ENCODE results near the gene NCK2.

Gene NCK2

GRCh38 chr2:105803337-105803736, 58.6 kb downstream of the NCK2 start:
- DNase-seq (ENCODE audit: insufficient read length, low spot score) (no peak), FAIRE-seq (peak; percentile 65)
- TF ChIP-seq SPI1 (IDR thresholded peaks at IDR 0.05; ENCODE audit: low read depth, low read length) (0 out of 2 replicates have a peak, but pooled peaks have one; percentile 11), POLR2AphosphoS5 (IDR thresholded peaks at IDR 0.05; ENCODE audit: low read depth, low read length) (0 out of 2 replicates have a peak, but pooled peaks have one; percentile 28), PAX5 (IDR thresholded peaks at IDR 0.05; ENCODE audit: insufficient read depth, low read length, severe bottlenecking) (no peak), POLR2A (IDR thresholded peaks at IDR 0.05; ENCODE audit: low read depth, low read length) (no peak; the same call in 1 of the 2 replicates)

GRCh38 chr2:105803773-105804172, 59.1 kb downstream of the NCK2 start:
- FAIRE-seq (peak; percentile 52), DNase-seq (ENCODE audit: insufficient read length, low spot score) (no peak)
- TF ChIP-seq POU2F2 (IDR thresholded peaks at IDR 0.05; ENCODE audit: low read depth, low read length) (no peak), SPI1 (IDR thresholded peaks at IDR 0.05; ENCODE audit: low read depth, low read length) (no peak), POLR2AphosphoS5 (IDR thresholded peaks at IDR 0.05; ENCODE audit: low read depth, low read length) (no peak), POLR2A (IDR thresholded peaks at IDR 0.05; ENCODE audit: low read depth, low read length) (no peak), TAF1 (IDR thresholded peaks at IDR 0.05; ENCODE audit: low read depth, low read length) (no peak), PAX5 (IDR thresholded peaks at IDR 0.05; ENCODE audit: insufficient read depth, low read length, severe bottlenecking) (no peak)

GRCh38 chr2:105804266-105804665, 59.6 kb downstream of the NCK2 start:
- FAIRE-seq (no peak), DNase-seq (ENCODE audit: insufficient read length, low spot score) (no peak)
- TF ChIP-seq POU2F2 (IDR thresholded peaks at IDR 0.05; ENCODE audit: low read depth, low read length) = no peak
- no peak for TF ChIP-seq POLR2AphosphoS5 (IDR thresholded peaks at IDR 0.05; ENCODE audit: low read depth, low read length)
- TF ChIP-seq POLR2A (IDR thresholded peaks at IDR 0.05; ENCODE audit: low read depth, low read length) = no peak
- TF ChIP-seq PAX5 (IDR thresholded peaks at IDR 0.05; ENCODE audit: insufficient read depth, low read length, severe bottlenecking) = no peak
- no peak for TF ChIP-seq TAF1 (IDR thresholded peaks at IDR 0.05; ENCODE audit: low read depth, low read length)
- TF ChIP-seq SPI1 (IDR thresholded peaks at IDR 0.05; ENCODE audit: low read depth, low read length) = no peak

- DNase-seq (ENCODE audit: insufficient read length, low spot score) = no peak
- no peak for FAIRE-seq
- no peak for TF ChIP-seq TAF1 (IDR thresholded peaks at IDR 0.05; ENCODE audit: low read depth, low read length)
- TF ChIP-seq SPI1 (IDR thresholded peaks at IDR 0.05; ENCODE audit: low read depth, low read length) = no peak
- no peak for TF ChIP-seq POU2F2 (IDR thresholded peaks at IDR 0.05; ENCODE audit: low read depth, low read length)
- TF ChIP-seq PAX5 (IDR thresholded peaks at IDR 0.05; ENCODE audit: insufficient read depth, low read length, severe bottlenecking) = no peak
- no peak for TF ChIP-seq POLR2A (IDR thresholded peaks at IDR 0.05; ENCODE audit: low read depth, low read length)
- no peak for TF ChIP-seq POLR2AphosphoS5 (IDR thresholded peaks at IDR 0.05; ENCODE audit: low read depth, low read length)
Measured at GRCh38 chr2:105806996-105807395, 62.3 kb downstream of the NCK2 start.

- DNase-seq (ENCODE audit: insufficient read length, low spot score) (no peak), FAIRE-seq (no peak)
Measured at GRCh38 chr2:105808423-105809096, 63.8 kb downstream of the NCK2 start.

GRCh38 chr2:105809097-105809473, 64.4 kb downstream of the NCK2 start:
- TF ChIP-seq POLR2AphosphoS5 (IDR thresholded peaks at IDR 0.05; ENCODE audit: low read depth, low read length) = no peak
- DNase-seq (ENCODE audit: insufficient read length, low spot score) (no peak), FAIRE-seq (peak; percentile 76)

More at GRCh38 chr2:105808423-105809096, 63.8 kb downstream of the NCK2 start:
- TF ChIP-seq POLR2A (IDR thresholded peaks at IDR 0.05; ENCODE audit: low read depth, low read length) = no peak
- no peak for TF ChIP-seq TAF1 (IDR thresholded peaks at IDR 0.05; ENCODE audit: low read depth, low read length)
- no peak for TF ChIP-seq SPI1 (IDR thresholded peaks at IDR 0.05; ENCODE audit: low read depth, low read length)
- no peak for TF ChIP-seq POU2F2 (IDR thresholded peaks at IDR 0.05; ENCODE audit: low read depth, low read length)
- no peak for TF ChIP-seq PAX5 (IDR thresholded peaks at IDR 0.05; ENCODE audit: insufficient read depth, low read length, severe bottlenecking)
- no peak for TF ChIP-seq POLR2AphosphoS5 (IDR thresholded peaks at IDR 0.05; ENCODE audit: low read depth, low read length)

DNA sequence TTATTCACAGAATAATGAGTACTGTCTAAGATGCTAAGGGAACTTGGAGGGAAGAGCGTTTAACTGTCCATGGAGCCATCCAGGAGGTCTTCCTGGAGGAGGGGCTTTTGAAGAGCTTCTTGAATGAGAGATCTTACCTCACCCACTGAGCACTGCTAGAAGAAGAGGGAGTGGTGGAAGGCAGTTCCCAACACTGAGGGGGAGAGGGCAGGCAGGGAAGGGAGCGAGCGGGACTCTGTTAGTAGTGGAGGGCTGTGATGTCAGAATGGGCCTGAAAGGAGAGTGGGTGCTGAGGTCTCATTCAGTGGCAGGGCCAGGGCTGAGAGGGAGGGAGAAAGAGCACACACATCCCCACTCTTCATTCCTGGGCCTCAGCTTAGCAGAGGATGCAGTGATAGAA, 65.0 kb downstream of the NCK2 start:
- no peak for TF ChIP-seq PAX5 (IDR thresholded peaks at IDR 0.05; ENCODE audit: insufficient read depth, low read length, severe bottlenecking)
- TF ChIP-seq TAF1 (IDR thresholded peaks at IDR 0.05; ENCODE audit: low read depth, low read length) = no peak
- TF ChIP-seq POLR2A (IDR thresholded peaks at IDR 0.05; ENCODE audit: low read depth, low read length) = 0 out of 2 replicates have a peak, but pooled peaks have one; percentile 30
- FAIRE-seq (no peak), DNase-seq (ENCODE audit: insufficient read length, low spot score) (no peak)

DNA sequence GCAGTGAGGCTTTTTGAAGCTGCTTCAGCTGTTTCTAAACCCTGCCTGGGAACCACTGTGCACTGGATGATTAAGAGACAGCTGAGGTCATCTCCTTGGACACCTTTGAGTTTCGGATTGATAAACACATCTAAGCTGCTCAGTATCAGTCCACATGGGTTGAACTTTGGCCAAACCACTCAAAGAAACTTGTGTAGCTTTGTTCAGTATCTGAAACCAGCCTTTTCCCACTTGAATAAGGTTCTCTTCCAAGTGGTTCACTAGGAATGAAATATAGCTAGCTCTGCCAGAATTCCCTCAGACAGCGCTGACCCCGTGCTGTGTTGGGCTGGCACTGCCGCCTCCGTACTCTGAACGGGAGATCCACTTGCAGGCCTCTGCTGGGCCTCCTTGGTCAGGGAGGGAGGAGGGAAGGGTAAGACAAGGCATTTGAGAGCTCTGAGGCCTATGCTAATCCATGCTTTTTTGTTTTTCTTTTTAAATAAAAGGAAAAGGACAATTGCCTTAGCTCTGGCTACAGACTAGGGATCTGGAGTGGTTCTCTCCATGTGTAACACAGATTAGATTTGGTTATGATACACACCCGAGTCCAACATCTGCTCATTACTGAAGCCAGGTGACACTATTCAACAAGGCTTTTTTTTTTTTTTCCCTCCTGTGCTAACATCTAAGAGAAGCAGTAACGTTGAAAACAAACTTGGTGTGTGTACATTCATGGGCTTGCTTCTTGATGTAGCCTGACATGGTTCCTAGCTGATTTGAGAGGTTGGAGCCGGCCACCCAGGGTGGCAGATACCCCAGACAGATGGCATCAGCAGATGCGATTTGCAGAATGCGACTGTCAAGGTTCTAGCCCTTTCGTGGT, 67.7 kb downstream of the NCK2 start:
- peak; percentile 72 for FAIRE-seq
- no peak for DNase-seq (ENCODE audit: insufficient read length, low spot score)
- TF ChIP-seq POLR2A (IDR thresholded peaks at IDR 0.05; ENCODE audit: low read depth, low read length) (no peak), SPI1 (IDR thresholded peaks at IDR 0.05; ENCODE audit: low read depth, low read length) (no peak), PAX5 (IDR thresholded peaks at IDR 0.05; ENCODE audit: insufficient read depth, low read length, severe bottlenecking) (no peak), POU2F2 (IDR thresholded peaks at IDR 0.05; ENCODE audit: low read depth, low read length) (no peak), TAF1 (IDR thresholded peaks at IDR 0.05; ENCODE audit: low read depth, low read length) (no peak), POLR2AphosphoS5 (IDR thresholded peaks at IDR 0.05; ENCODE audit: low read depth, low read length) (no peak)

DNA sequence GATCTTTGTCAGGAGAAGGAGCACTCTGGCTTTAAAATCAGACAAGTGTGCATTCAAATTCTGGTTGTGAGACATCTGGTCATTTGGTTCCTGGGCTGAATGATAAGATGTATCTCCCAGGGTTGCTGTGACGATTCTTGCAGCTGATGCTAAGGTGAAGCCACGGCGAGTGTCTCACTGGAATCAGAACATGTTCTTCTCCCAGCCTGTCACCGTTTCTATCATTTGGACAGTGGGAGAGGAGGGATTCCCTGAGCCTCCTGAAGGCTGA, 68.3 kb downstream of the NCK2 start:
- DNase-seq (ENCODE audit: insufficient read length, low spot score) = no peak
- FAIRE-seq = no peak
- TF ChIP-seq PAX5 (IDR thresholded peaks at IDR 0.05; ENCODE audit: insufficient read depth, low read length, severe bottlenecking) (no peak), POU2F2 (IDR thresholded peaks at IDR 0.05; ENCODE audit: low read depth, low read length) (no peak), POLR2AphosphoS5 (IDR thresholded peaks at IDR 0.05; ENCODE audit: low read depth, low read length) (no peak), TAF1 (IDR thresholded peaks at IDR 0.05; ENCODE audit: low read depth, low read length) (no peak), POLR2A (IDR thresholded peaks at IDR 0.05; ENCODE audit: low read depth, low read length) (no peak), SPI1 (IDR thresholded peaks at IDR 0.05; ENCODE audit: low read depth, low read length) (no peak)

GRCh38 chr2:105813405-105813804, 68.7 kb downstream of the NCK2 start:
- TF ChIP-seq PAX5 (IDR thresholded peaks at IDR 0.05; ENCODE audit: insufficient read depth, low read length, severe bottlenecking) (no peak), POU2F2 (IDR thresholded peaks at IDR 0.05; ENCODE audit: low read depth, low read length) (no peak), TAF1 (IDR thresholded peaks at IDR 0.05; ENCODE audit: low read depth, low read length) (no peak), POLR2A (IDR thresholded peaks at IDR 0.05; ENCODE audit: low read depth, low read length) (no peak), SPI1 (IDR thresholded peaks at IDR 0.05; ENCODE audit: low read depth, low read length) (no peak)
- FAIRE-seq (no peak), DNase-seq (ENCODE audit: insufficient read length, low spot score) (no peak)

Data from GM12891 (cell line).